Duodenal mucosa (tissue), 2 donors: Measurements from ENCODE around the gene VAPA.
"Not testable (repeated sequence)": the region's sequence is repeated elsewhere in the genome, so short reads cannot be mapped to it uniquely, and the experiment has no call there.

Experiments
- H3K27ac ChIP-seq: one replicate; pipeline ENCODE4 v1.7.0; 2013; ENCODE audit warnings: low read depth, low read length
- H3K27me3 ChIP-seq, 2 donors: one replicate each; pipeline ENCODE4 v1.7.0; 2013; ENCODE audit warnings: low read length in 2 of 2, control low read depth in 1 of 2; ENCODE audit not compliant: insufficient read depth in 2 of 2, control insufficient read depth in 1 of 2
- H3K36me3 ChIP-seq, 2 donors: one replicate each; pipeline ENCODE4 v1.7.0; 2013; ENCODE audit warnings: low read length in 2 of 2, control low read depth in 1 of 2; ENCODE audit not compliant: insufficient read depth in 2 of 2, control insufficient read depth in 1 of 2
- H3K4me1 ChIP-seq, 2 donors: one replicate each; pipeline ENCODE4 v1.7.0; 2013; ENCODE audit warnings: low read length in 2 of 2, control low read depth in 1 of 2; ENCODE audit not compliant: insufficient read depth in 2 of 2, control insufficient read depth in 1 of 2
- H3K4me3 ChIP-seq, 2 donors: one replicate each; pipeline ENCODE4 v1.7.0; 2013; ENCODE audit warnings: low read length in 2 of 2, low read depth in 1 of 2
- H3K9ac ChIP-seq, 2 donors: one replicate each; pipeline ENCODE4 v1.7.0; 2013; ENCODE audit warnings: low read length in 2 of 2, low read depth in 1 of 2
- H3K9me3 ChIP-seq, 2 donors: one replicate each; pipeline ENCODE4 v1.7.0; 2013; ENCODE audit warnings: low read length in 2 of 2, control low read depth in 1 of 2; ENCODE audit not compliant: control insufficient read depth in 1 of 2

Gene VAPA

DNA sequence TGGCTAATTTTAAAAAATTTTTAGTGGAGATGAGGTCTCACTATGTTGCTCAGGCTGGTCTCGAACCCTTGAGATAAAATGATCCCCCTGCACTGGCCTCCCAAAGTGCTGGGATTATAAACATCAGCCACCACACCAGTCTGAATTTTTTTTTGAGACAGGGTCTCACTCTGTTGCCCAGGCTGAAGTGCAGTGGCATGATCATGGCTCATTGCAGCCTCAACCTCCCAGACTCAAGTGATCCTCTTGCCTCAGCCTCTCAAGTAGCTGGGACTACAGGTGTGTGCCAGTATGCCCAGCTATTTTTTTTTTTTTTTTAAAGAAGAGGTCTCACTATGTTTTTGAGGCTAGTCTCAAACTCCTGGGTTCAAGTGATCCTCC lies 14.3 kb upstream of the VAPA start:
- H3K4me3 ChIP-seq, H3K27me3 ChIP-seq, H3K9me3 ChIP-seq, H3K36me3 ChIP-seq, H3K9ac ChIP-seq, H3K27ac ChIP-seq, H3K4me1 ChIP-seq: not testable (repeated sequence)

DNA sequence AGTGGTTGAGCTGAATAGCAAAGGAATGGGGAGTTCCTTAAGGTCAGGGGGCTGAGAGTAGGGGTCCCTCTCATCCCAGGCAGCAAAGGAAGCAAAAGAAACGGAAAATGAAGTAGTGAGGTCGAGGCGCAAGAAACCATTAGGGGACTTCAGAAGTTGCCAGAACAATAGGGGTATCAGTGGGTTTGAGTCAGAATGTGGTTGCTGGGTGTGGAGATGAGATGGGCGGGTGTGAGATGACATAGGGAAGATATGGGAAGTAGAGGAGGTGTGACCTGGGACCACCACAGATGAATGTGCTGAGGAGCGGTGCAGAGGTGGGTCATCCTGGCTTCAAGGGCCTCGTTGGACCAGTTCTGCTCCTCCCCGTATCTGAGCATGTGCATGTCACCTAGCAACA lies 13.1 kb upstream of the VAPA start:
- H3K9me3 ChIP-seq = no peaks in the 10 kb centered on the region
- H3K9ac ChIP-seq = no peak overlapping the region
- peaks cover 0 to 6% of the 10 kb centered on the region in 2 donors for H3K4me1 ChIP-seq
- H3K4me3 ChIP-seq = no peak overlapping the region
- H3K27ac ChIP-seq = no peak overlapping the region
- peaks cover 0 to 2% of the 10 kb centered on the region in 2 donors for H3K27me3 ChIP-seq
- no peaks in the 10 kb centered on the region for H3K36me3 ChIP-seq

DNA sequence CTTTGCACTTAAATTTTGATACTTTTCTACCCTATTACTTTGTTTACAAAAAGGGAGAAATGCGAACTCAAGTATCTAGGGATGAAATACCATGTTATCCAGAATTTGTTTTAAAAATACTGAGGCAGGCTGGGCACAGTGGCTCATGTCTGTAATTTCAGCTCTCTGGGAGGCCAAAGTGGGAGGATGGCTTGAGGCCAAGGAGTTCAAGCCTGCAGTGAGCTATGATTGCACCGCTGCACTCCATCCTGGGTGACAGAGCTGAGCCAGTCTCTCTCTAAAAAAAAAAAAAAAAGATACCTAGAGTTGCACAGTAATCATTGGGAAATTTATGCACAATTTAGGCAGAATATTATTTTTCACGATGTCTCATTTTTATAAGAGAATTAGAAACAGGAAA lies 12.4 kb upstream of the VAPA start:
- no peaks in the 10 kb centered on the region for H3K9me3 ChIP-seq

DNA sequence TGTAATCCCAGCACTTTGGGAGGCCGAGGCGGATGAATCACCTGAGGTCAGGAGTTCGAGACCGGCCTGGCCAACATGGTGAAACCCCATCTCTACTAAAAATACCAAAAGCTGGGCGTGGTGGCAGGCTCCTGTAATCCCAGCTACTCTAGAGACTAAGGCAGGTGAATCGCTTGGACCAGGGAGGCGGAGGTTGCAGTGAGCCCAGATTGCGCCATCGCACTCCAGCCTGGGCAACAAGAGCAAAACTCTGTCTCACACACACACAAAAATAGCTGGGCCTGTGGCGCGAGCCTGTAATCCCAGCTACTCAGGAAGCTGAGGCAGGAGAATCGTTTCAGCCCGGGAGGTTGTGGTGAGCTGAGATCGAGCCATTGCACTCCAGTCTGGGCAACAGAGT lies 11.6 kb upstream of the VAPA start:
- H3K27ac ChIP-seq, H3K4me1 ChIP-seq, H3K4me3 ChIP-seq, H3K27me3 ChIP-seq, H3K9ac ChIP-seq, H3K36me3 ChIP-seq, H3K9me3 ChIP-seq: not testable (repeated sequence)

More for the DNA sequence above, 12.4 kb upstream of the VAPA start:
- H3K4me1 ChIP-seq = peaks cover 0 to 6% of the 10 kb centered on the region in 2 donors
- H3K27ac ChIP-seq = no peak overlapping the region
- H3K36me3 ChIP-seq = no peaks in the 10 kb centered on the region
- peaks cover 0 to 5% of the 10 kb centered on the region in 2 donors for H3K27me3 ChIP-seq
- no peak overlapping the region for H3K9ac ChIP-seq
- H3K4me3 ChIP-seq = no peak overlapping the region

DNA sequence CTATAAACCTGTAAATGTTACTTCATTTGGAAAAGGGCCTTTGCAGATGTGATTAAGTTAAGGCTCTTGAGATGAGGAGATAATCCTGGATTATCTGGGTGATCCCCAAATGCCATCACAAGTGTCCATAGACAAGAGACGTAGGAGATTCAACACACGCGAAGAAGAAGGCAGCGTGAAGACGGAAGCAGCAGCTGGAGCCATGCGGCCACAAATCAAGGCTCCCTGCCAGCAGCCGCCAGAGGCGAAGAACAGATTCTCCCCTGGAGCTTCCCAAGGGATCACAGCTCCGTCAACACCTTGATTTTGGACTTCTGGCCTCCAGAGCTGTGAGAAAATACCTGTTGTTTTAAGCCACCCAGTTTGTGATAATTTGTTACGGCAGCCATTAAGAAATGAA lies 11.0 kb upstream of the VAPA start:
- H3K9ac ChIP-seq = no peak overlapping the region
- H3K9me3 ChIP-seq = no peaks in the 10 kb centered on the region
- no peaks in the 10 kb centered on the region for H3K36me3 ChIP-seq
- H3K4me3 ChIP-seq = no peak overlapping the region
- H3K27me3 ChIP-seq = peaks cover 0 to 5% of the 10 kb centered on the region in 2 donors
- H3K27ac ChIP-seq = no peak overlapping the region
- H3K4me1 ChIP-seq = peaks cover 0 to 6% of the 10 kb centered on the region in 2 donors

DNA sequence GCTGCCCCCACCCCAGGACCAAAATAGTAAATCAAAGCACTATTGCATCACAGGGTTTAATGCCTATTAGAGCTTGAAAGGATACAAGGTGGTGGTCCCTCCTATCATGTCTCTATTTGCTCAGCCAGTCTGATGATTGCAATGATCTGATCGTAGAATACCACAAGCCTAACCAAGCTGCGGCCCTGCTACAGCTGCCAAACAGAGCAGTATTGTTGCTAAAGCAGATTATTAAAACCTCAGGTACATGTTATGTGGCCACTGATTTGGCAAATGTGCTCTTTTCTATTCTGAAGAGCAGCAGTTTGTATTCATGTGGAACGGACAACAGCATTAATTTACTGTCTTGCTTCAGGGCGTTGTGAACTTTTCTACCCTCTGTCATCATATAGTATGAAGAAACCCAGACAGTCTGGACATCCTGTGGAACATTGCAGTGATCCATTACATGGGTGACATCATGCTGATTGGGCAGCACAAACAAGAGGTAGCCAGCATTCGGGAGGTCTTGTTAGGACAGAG lies 8.4 kb upstream of the VAPA start:
- Histone ChIP-seq H3K27me3 (peaks cover 2 to 5% of the 10 kb centered on the region in 2 donors), H3K27ac (no peak overlapping the region), H3K36me3 (no peaks in the 10 kb centered on the region), H3K4me3 (no peak overlapping the region), H3K4me1 (no peaks in the 10 kb centered on the region), H3K9ac (no peak overlapping the region), H3K9me3 (no peaks in the 10 kb centered on the region)

DNA sequence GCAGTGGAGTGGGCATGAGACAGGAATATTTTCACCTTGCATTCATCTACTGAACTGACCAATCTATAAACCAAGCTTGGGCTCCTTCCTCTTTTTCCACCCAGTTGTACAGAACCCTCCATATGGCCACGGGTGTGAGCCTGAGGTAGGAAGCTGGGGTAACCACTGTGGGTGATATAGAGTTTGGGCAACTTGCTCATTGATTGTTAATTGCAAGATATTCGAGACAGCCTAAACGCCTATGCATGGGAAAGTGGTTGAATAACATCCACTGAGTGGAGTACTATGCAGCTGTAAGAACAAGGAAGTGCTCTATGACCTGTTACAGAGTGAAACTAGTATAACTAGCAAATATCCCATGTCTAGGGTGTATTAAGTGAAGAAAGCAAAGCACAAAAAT lies 7.3 kb upstream of the VAPA start:
- H3K36me3 ChIP-seq = no peaks in the 10 kb centered on the region
- H3K4me3 ChIP-seq = no peak overlapping the region
- no peak overlapping the region for H3K9ac ChIP-seq
- H3K27ac ChIP-seq = no peak overlapping the region
- H3K9me3 ChIP-seq = no peaks in the 10 kb centered on the region
- H3K27me3 ChIP-seq = peaks cover 2 to 5% of the 10 kb centered on the region in 2 donors
- no peaks in the 10 kb centered on the region for H3K4me1 ChIP-seq

DNA sequence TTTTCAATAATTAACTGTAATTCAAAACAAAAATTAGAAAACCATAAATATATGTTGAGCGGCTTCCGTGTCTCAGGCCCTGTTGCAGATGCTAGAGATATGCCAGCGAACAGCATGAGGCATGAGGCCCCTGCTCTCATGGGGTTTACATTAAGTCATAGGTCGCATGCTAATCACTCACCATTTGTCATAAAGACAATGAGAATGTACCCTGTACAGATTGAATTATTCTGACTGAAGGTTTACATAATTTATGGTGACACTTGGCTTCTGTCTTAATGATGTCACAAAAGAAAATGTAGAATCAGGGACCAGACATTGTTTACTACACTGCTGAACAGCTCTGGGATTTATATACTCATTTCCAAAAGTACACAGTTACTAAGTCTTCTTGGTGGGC lies 5.9 kb upstream of the VAPA start:
- Histone ChIP-seq H3K27ac (no peak overlapping the region), H3K27me3 (peaks cover 2 to 5% of the 10 kb centered on the region in 2 donors), H3K4me1 (no peaks in the 10 kb centered on the region), H3K9me3 (no peaks in the 10 kb centered on the region), H3K9ac (no peak overlapping the region), H3K36me3 (no peaks in the 10 kb centered on the region), H3K4me3 (no peak overlapping the region)

DNA sequence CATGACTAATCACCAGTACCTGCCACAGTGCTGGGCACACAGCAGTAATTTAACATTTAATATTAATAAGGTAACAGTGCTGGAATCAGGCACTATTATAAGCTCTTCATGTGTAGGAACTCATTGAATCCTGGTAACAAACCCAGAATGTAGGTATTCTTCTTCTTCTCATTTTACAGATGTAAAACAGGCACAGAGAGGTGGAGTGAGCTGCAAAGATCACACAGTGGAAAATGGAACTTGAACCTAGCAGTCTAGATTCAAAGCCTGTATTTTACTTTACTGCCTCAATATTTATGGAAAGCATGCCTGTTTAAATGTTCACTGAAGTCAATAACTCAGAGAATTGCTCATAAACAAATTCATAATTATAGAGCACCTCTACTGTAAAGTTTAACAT lies 3.7 kb upstream of the VAPA start:
- H3K27ac ChIP-seq = no peak overlapping the region
- H3K36me3 ChIP-seq = no peaks in the 10 kb centered on the region
- peaks cover 2 to 5% of the 10 kb centered on the region in 2 donors for H3K27me3 ChIP-seq
- peaks cover 0 to 2% of the 10 kb centered on the region in 2 donors for H3K4me1 ChIP-seq
- no peak overlapping the region for H3K9ac ChIP-seq
- H3K4me3 ChIP-seq = no peak overlapping the region
- no peaks in the 10 kb centered on the region for H3K9me3 ChIP-seq

DNA sequence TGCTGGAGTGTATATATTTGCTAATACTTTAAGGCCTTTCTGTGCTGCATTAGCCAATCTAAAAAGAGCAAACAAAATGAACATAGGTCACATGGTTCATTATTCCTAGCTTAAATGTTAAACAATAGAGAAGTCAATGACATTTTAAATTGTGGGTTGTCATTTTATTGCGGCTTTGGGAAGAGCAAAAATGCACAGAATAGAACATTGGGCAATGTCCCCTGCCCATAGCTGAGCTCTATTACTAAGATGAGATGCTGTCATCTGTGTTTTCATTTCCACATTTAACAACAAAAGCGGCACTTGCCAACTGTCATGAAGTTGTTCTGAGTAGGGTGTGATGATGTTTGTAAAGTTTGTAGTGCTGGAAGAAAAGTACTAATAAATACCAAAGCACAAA lies 3.2 kb upstream of the VAPA start:
- Histone ChIP-seq H3K9ac (no peak overlapping the region), H3K36me3 (no peaks in the 10 kb centered on the region), H3K4me3 (no peak overlapping the region), H3K4me1 (peaks cover 2 to 3% of the 10 kb centered on the region in 2 donors), H3K27me3 (peaks cover 2 to 3% of the 10 kb centered on the region in 2 donors), H3K27ac (no peak overlapping the region), H3K9me3 (no peaks in the 10 kb centered on the region)

DNA sequence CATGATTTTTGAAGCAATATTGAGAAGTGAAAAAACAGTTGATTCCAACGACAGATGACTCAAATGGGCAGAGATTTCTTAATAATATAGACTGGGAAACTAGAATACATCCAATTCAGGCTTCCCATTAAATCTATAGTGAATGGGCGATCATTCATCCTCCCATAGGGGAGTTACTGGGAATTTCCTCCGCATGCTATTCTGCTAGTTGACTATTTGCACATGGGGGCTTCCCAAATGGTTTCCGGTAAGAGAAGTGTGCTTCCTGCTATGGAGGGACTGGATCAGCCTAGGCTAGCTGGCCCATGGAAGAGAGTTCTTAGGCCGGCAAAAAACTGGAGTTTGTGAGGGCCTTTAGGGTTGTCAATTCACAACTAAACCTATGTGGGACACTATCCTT lies 2.6 kb upstream of the VAPA start:
- Histone ChIP-seq H3K27ac (no peak overlapping the region), H3K4me3 (no peak overlapping the region), H3K4me1 (peaks cover 7 to 9% of the 10 kb centered on the region in 2 donors), H3K9me3 (no peaks in the 10 kb centered on the region), H3K36me3 (no peaks in the 10 kb centered on the region), H3K9ac (no peak overlapping the region), H3K27me3 (peaks cover 0 to 2% of the 10 kb centered on the region in 2 donors)
